ENCODE data around the gene MGAT5.

DNA sequence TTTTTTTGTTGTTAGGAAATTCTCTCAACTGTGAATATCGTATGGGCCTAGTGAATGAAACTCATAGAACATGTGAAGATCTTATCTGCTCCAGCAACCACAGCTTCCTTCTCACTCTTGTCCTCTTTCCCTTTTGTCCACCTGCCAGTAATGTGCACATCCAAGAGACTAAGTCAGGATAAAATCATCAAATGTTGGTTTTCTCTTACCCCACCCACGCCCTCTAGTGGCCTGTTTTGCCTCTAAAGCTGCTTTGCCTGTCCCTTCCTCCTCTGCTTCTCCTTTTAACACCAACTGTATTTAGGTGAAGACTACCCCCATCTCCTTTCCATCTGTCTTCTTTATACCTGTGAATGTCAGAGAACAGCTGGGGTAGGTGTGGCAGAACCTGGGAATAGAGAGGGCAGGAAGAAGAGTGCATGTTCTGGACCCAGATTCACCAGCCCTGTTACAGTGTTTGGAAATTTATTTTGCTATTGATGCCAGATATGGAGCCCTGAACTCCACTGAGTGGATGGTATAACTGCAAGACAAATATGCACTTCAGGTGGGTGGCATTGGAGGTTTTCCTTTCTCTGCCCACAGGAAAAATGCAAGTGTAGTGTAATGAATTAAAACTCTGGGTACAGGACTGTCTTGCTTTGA lies 8.4 kb upstream of the MGAT5 start:
- TF ChIP-seq, protein P1, sequence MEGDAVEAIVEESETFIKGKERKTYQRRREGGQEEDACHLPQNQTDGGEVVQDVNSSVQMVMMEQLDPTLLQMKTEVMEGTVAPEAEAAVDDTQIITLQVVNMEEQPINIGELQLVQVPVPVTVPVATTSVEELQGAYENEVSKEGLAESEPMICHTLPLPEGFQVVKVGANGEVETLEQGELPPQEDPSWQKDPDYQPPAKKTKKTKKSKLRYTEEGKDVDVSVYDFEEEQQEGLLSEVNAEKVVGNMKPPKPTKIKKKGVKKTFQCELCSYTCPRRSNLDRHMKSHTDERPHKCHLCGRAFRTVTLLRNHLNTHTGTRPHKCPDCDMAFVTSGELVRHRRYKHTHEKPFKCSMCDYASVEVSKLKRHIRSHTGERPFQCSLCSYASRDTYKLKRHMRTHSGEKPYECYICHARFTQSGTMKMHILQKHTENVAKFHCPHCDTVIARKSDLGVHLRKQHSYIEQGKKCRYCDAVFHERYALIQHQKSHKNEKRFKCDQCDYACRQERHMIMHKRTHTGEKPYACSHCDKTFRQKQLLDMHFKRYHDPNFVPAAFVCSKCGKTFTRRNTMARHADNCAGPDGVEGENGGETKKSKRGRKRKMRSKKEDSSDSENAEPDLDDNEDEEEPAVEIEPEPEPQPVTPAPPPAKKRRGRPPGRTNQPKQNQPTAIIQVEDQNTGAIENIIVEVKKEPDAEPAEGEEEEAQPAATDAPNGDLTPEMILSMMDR (IDR thresholded peaks at IDR 0.05) = peak; percentile 85
- TF ChIP-seq CBFB (CRISPR knock-in tag; IDR thresholded peaks at IDR 0.05; ENCODE audit: low read depth) (no peak), SP1 (CRISPR knock-in tag; conservative IDR thresholded peaks at IDR 0.05) (no peak), HMGXB4 (CRISPR knock-in tag; IDR thresholded peaks at IDR 0.05) (no peak), PRDM15 (CRISPR knock-in tag; IDR thresholded peaks at IDR 0.05) (no peak), ATF2 (CRISPR knock-in tag; IDR thresholded peaks at IDR 0.05; ENCODE audit: borderline replicate concordance, low read depth) (no peak), ZNF219 (CRISPR knock-in tag; IDR thresholded peaks at IDR 0.05; ENCODE audit: borderline replicate concordance) (no peak), NR2C2 (CRISPR knock-in tag; IDR thresholded peaks at IDR 0.05) (no peak), PRRX2 (CRISPR knock-in tag; IDR thresholded peaks at IDR 0.05) (no peak), CREB1 (CRISPR knock-in tag; IDR thresholded peaks at IDR 0.05) (no peak)
- TF ChIP-seq, protein P2, sequence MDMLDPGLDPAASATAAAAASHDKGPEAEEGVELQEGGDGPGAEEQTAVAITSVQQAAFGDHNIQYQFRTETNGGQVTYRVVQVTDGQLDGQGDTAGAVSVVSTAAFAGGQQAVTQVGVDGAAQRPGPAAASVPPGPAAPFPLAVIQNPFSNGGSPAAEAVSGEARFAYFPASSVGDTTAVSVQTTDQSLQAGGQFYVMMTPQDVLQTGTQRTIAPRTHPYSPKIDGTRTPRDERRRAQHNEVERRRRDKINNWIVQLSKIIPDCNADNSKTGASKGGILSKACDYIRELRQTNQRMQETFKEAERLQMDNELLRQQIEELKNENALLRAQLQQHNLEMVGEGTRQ (CRISPR knock-in tag; IDR thresholded peaks at IDR 0.05) = no peak
- TF ChIP-seq, protein P3, sequence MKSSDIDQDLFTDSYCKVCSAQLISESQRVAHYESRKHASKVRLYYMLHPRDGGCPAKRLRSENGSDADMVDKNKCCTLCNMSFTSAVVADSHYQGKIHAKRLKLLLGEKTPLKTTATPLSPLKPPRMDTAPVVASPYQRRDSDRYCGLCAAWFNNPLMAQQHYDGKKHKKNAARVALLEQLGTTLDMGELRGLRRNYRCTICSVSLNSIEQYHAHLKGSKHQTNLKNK (CRISPR knock-in tag; IDR thresholded peaks at IDR 0.05) = no peak
